ENCODE data around the gene SLC7A10.

SLC7A10 gene

GRCh38 chr19:33254245-33254824 is 28.7 kb upstream of the SLC7A10 start:
- no peak for DNase-seq

GRCh38 chr19:33252971-33253370 is 27.3 kb upstream of the SLC7A10 start:
- no peak for DNase-seq

- DNase-seq = no peak
These were observed 26.8 kb upstream of the SLC7A10 start for GRCh38 chr19:33252418-33252962.

- no peak for DNase-seq
These were observed 26.0 kb upstream of the SLC7A10 start for GRCh38 chr19:33251526-33252090.

- DNase-seq = no peak
These were observed 25.4 kb upstream of the SLC7A10 start for GRCh38 chr19:33251076-33251475.

GRCh38 chr19:33250500-33250899 is 24.9 kb upstream of the SLC7A10 start:
- DNase-seq = no peak

- no peak for DNase-seq
These were observed 24.2 kb upstream of the SLC7A10 start for GRCh38 chr19:33249740-33250366.

- no peak for DNase-seq
These were observed 23.4 kb upstream of the SLC7A10 start for GRCh38 chr19:33248954-33249613.

- no peak for DNase-seq
These were observed 22.9 kb upstream of the SLC7A10 start for GRCh38 chr19:33248553-33248953.

GRCh38 chr19:33248104-33248503 is 22.5 kb upstream of the SLC7A10 start:
- no peak for DNase-seq

GRCh38 chr19:33247441-33247819 is 21.8 kb upstream of the SLC7A10 start:
- DNase-seq = no peak

GRCh38 chr19:33246709-33247440 is 21.2 kb upstream of the SLC7A10 start:
- no peak for DNase-seq

GRCh38 chr19:33245948-33246708 is 20.5 kb upstream of the SLC7A10 start:
- DNase-seq = peak; percentile 34

GRCh38 chr19:33242911-33243310 is 17.3 kb upstream of the SLC7A10 start:
- DNase-seq = no peak

- DNase-seq = no peak
These were observed 16.5 kb upstream of the SLC7A10 start for GRCh38 chr19:33242131-33242530.

GRCh38 chr19:33241530-33242101 is 16.0 kb upstream of the SLC7A10 start:
- peak; percentile 23 for DNase-seq

GRCh38 chr19:33241091-33241529 is 15.5 kb upstream of the SLC7A10 start:
- DNase-seq = no peak

- no peak for DNase-seq
These were observed 14.6 kb upstream of the SLC7A10 start for GRCh38 chr19:33240181-33240771.

GRCh38 chr19:33239223-33239975 is 13.7 kb upstream of the SLC7A10 start:
- DNase-seq = no peak

- no peak for DNase-seq
These were observed 13.0 kb upstream of the SLC7A10 start for GRCh38 chr19:33238481-33239149.

Measured in activated CD4-positive, alpha-beta T cell treated with anti-CD3 and anti-CD28 coated beads, Interleukin-10, Interleukin-2, amounts not matched to agents 100 ng/mL and 50 ng/mL, durations not matched to agents 16 hours and 8 hours (primary cell).